Activated T-helper 17 cell treated with anti-CD3 and anti-CD28 coated beads, Interleukin-2, amount 50 U/mL, for 72 hours (primary cell): Measurements from ENCODE around the gene PHETA2. TPM values are rescaled to one million over a fixed set of nuclear protein-coding genes. Genes with fewer than 3 reads are reported as not detected.
"Not testable (repeated sequence)": the region's sequence is repeated elsewhere in the genome, so short reads cannot be mapped to it uniquely, and the experiment has no call there.

Source experiments
- ATAC-seq: fragments of 150-1000 bp; cut with Tn5 transposase; replicated peaks from 2 replicates; pipeline ENCODE4 v1.10.0; 2021; ENCODE audit warnings: mild to moderate bottlenecking, moderate library complexity
- H3K27ac Mint-ChIP-seq: one replicate; pipeline ENCODE4 v1.8.0; 2022; ENCODE audit warnings: mixed read lengths
- H3K27me3 Mint-ChIP-seq: one replicate; pipeline ENCODE4 v1.8.0; 2022; ENCODE audit warnings: mixed read lengths
- H3K36me3 Mint-ChIP-seq: one replicate; pipeline ENCODE4 v1.8.0; 2022; ENCODE audit warnings: low read depth, mild to moderate bottlenecking, mixed read lengths
- H3K4me1 Mint-ChIP-seq: one replicate; pipeline ENCODE4 v1.8.0; 2022; ENCODE audit warnings: mixed read lengths
- H3K4me3 Mint-ChIP-seq: one replicate; pipeline ENCODE4 v1.8.0; 2022; ENCODE audit warnings: mild to moderate bottlenecking, mixed read lengths
- H3K9me3 Mint-ChIP-seq: one replicate; pipeline ENCODE4 v1.8.0; 2022; ENCODE audit warnings: mixed read lengths
- total RNA-seq, 2 donors: library from RNA; stranded (reverse); gene quantifications; one replicate each; pipeline ENCODE4 v1.2.3, GENCODE V29; 2022

Gene PHETA2
- total RNA-seq, 2 donors from 2014 or later: 2.5 to 3.4 TPM

DNA sequence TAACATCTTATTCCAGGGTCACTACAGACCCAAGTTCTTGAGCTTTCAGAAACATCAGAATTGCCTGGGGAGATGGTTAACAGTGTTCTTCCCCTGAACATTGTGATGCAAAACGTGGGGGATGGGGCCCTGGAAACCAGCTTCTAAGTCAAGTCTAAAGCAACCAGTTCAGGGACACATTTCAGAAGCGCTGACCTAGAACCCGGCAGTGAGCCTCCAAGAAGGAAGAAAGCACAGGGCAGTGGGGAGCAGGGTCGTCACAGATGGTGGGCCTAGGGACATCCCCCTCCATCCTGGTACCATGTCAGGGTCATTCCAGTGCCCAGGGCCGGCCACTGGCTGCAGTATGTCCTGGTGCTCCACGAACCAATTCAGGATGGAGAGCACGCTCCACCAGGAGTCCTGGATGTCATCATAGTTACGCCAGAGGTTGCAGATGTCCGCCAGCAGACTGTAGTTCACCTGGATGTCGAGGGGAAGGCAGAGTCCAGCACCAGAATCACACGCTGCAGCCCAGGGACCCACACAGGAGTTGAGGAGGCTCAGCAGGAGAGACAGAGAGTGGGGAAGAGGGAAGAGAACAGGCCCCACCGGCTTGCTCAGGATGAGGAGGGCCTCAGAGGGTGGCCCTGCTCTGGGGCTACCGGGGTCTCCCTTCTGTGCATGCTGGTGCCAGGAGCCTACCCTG lies 8.5 kb upstream of the PHETA2 start:
- H3K27me3 Mint-ChIP-seq: no peaks in the 10 kb centered on the region
- H3K27ac Mint-ChIP-seq: peak overlapping the region; percentile 2
- no peaks in the 10 kb centered on the region for H3K9me3 Mint-ChIP-seq
- peaks cover 67% of the 10 kb centered on the region for H3K36me3 Mint-ChIP-seq
- H3K4me1 Mint-ChIP-seq: no peaks in the 10 kb centered on the region
- no peak for ATAC-seq
- no peak overlapping the region for H3K4me3 Mint-ChIP-seq

DNA sequence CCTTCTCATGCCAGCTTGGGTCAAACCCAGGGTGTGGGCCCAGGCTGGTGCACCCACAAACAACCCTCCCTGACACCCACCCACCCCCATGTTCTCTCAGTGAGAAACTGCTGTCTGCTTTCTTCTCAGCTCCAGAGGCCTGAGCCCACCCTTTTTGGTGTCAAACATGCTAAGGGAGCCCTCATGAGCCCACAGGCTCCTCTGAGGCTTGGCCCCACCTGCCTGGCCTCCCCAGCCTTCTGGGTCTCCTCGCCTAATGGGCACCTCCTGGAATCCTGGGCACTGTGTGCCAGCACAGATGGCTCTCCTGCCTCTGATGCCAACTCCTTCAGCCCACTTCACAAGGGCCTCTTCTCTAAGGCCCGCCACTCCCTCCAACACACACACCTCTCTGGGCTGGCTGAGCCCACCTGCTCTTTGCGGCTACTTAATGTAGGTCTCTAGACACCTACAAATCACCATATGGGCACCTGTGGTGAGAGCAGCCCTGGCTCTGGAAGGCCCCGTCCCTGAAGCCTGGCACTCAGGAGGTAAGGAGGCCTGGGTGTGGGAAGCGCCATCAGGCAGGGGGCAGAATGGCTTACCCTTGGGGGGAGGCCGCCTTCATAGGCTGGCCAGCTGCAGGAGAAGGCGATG lies 7.8 kb upstream of the PHETA2 start:
- H3K36me3 Mint-ChIP-seq: peaks cover 60% of the 10 kb centered on the region
- no peak overlapping the region for H3K4me3 Mint-ChIP-seq
- no peak for ATAC-seq
- no peaks in the 10 kb centered on the region for H3K27me3 Mint-ChIP-seq
- H3K9me3 Mint-ChIP-seq: no peaks in the 10 kb centered on the region
- H3K27ac Mint-ChIP-seq: no peak overlapping the region
- H3K4me1 Mint-ChIP-seq: no peaks in the 10 kb centered on the region

DNA sequence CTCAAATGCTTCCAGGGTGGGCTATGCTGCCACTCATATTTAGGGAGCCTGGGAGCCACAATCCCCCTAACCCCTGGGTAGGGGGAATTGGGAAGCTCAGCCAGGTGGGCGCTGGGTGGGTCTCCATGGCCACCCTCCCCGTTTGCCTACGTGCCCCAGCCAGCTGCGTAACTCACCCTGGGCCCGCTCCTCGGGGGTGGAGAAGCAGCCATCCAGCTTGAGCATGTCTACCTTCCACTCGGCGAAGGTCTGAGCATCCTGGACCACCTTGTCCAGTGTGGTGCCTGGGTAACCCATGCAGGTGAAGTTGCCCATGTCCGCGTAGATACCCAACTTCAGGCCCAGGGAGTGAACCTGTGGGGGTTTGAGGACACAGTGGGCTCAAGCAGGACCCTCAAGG lies 7.1 kb upstream of the PHETA2 start:
- H3K27ac Mint-ChIP-seq: no peak overlapping the region
- H3K36me3 Mint-ChIP-seq: peaks cover 53% of the 10 kb centered on the region
- no peak for ATAC-seq
- H3K4me1 Mint-ChIP-seq: no peaks in the 10 kb centered on the region
- no peak overlapping the region for H3K4me3 Mint-ChIP-seq
- no peaks in the 10 kb centered on the region for H3K9me3 Mint-ChIP-seq
- H3K27me3 Mint-ChIP-seq: no peaks in the 10 kb centered on the region

DNA sequence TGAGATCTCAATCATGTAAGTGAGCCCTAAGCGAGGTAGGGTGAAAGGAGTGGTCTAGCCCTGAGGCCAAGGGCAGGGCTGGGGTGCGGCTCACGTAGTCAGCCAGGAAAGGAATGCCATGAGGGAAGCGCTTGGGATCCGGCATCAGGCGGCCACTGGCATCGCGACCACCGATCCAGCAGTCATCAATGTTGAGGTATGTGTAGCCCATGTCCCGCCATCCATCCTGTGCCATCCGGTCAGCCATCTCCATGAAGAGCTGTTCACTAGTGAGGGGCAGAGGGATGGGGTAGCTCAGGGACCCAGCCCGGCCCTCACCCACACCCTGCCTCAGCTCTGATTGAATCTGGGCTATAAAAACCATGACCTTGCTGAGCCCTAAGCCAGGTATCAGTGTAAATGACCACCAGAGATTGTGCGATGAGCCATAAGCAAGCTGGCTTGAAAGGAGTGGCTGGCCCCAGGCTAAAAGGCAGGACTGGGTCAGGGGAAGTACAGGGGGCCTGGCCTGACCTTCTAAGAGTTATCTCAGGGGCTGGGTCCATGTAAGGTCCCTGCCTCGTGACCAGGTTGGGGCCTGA lies 6.3 kb upstream of the PHETA2 start:
- Mint-ChIP-seq H3K4me1 (peaks cover 3% of the 10 kb centered on the region), H3K36me3 (peaks cover 46% of the 10 kb centered on the region)

DNA sequence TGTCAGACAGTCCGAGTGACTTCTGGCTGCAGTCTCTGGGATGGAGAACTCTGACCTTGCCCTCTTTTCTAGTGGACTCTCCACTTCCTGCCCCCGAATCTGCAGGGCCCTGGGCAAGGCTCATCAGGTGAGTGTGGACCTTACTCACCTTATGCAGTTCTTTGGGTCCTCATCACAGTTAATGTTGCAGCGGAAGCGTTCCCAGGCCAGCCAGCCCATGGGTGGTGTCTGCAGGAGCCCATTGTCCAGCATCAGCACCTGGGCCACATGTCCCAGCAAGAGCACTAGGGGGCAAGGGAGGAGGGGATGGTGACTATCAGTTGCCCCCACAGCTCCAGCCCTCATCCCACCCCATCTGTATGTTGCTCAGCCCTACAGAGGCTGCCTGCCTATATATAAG lies 5.8 kb upstream of the PHETA2 start:
- Mint-ChIP-seq H3K27ac (no peak overlapping the region), H3K9me3 (no peaks in the 10 kb centered on the region), H3K4me1 (peaks cover 9% of the 10 kb centered on the region), H3K4me3 (no peak overlapping the region), H3K36me3 (peaks cover 40% of the 10 kb centered on the region), H3K27me3 (no peaks in the 10 kb centered on the region)
- no peak for ATAC-seq

More for the DNA sequence above, 6.3 kb upstream of the PHETA2 start:
- Mint-ChIP-seq H3K4me3 (no peak overlapping the region), H3K27me3 (no peaks in the 10 kb centered on the region), H3K27ac (no peak overlapping the region), H3K9me3 (no peaks in the 10 kb centered on the region)
- ATAC-seq: no peak

DNA sequence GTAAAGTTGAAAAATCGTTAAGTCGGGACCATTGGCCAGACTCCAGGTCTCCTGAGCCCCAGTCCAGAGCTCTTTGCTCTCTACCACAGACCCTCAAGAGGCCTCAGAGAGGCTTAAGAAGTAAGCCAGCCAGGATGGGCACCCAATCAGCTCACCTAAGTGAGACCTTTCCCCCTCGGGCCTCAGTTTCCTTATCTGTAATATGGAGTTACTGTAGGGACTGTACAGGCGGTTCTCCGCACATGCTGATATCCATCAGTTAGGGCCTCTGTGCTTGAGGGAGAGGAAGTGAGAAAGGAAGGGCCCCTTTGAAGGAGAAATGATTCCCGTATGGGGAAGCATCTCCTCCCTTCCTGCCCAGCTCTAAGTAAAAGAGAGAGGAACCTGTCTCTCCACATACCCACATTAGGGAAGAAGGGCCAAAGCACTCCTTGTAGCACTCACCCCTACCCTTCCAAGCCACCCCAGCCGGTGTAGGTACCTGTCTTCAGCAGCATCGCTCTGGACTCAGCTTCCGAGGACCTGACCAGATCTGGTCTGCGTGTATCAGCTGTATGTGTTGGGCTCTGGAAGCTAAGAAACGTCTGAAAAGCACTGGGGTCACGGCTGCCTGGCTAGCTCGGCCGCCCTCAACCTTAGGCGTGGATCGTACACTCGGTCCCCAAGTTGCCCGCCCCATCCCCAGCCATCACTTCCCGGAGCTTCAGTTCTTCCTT lies 4.1 kb upstream of the PHETA2 start:
- H3K4me1 Mint-ChIP-seq: peaks cover 12% of the 10 kb centered on the region
- peak; percentile 17 for ATAC-seq
- no peaks in the 10 kb centered on the region for H3K9me3 Mint-ChIP-seq
- peak overlapping the region; percentile 94 for H3K4me3 Mint-ChIP-seq
- H3K36me3 Mint-ChIP-seq: peaks cover 32% of the 10 kb centered on the region
- peak overlapping the region; percentile 91 for H3K27ac Mint-ChIP-seq
- H3K27me3 Mint-ChIP-seq: no peaks in the 10 kb centered on the region

DNA sequence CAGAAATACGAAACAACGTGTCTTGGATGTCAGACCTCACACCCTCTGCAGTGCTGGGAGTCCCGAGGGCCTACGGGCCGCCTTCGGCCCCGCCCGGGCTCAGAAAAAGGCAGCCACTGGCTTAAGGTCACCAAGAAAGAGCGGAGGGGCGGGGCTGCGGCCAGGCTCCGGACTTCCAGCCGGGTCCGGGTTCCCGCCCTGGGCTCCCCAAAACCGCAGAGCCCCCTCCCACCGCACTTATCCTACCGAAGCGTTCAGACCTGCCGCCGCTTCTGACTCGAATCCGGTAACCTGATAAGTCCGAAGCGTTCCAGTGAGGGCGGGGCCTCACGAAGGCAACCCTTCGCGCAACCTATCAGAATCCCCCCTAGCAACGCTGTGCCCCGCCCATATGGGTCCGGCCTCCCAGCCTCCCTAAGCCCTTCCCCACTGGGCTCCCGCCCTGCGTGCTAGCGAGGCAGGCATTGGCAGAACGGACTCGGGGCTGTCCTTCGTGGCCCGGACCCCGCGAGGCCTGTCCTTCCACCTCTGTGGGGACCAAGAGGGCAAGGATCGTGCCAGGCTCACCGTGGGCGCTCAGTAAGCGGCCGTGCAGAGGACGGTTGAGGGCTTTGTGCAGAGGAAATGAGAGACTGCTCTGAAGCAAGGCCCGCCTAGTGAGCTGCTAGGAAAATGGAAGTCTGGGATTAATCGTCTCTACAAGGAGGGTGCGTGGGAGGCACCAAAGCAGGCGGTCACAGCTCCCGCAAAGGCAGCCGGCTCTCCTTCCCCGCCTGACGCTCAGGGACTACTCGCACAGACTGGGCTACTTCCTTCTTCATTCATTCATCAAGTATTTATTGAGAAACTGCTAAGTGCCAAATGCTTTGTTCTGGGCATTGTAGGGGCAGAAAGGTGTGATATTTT lies 3.3 kb upstream of the PHETA2 start, which contains the start of gene NAGA:
NAGA (minus strand) TSS at position 296 of the 906 bp plus-strand sequence. CDS start 515 bp downstream, outside the sequence.
- no peaks in the 10 kb centered on the region for H3K27me3 Mint-ChIP-seq
- peaks cover 27% of the 10 kb centered on the region for H3K36me3 Mint-ChIP-seq
- peaks cover 15% of the 10 kb centered on the region for H3K4me1 Mint-ChIP-seq
- H3K4me3 Mint-ChIP-seq: peak within 1 kb of the TSS; percentile 94
- peak; percentile 97 for ATAC-seq
- H3K9me3 Mint-ChIP-seq: no peaks in the 10 kb centered on the region
- peak within 1 kb of the TSS; percentile 91 for H3K27ac Mint-ChIP-seq

DNA sequence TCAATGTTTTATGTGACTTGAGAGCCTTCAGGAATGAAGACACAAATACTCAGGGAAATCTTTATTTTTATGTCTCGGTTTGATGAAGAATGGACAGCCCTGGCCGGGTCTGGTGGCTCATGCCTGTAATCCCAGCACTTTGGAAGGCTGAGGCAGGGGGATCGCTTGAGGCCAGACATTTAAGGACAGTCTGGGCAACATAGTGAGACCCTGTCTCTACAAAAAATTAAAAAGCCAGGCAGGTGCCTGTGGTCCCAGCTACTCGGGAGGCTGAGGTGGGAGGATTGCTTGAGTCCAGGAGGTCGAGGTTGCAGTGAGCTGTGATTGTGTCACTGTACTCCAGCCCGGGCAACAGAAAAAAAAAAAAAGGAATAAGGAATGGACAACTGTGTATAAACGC lies 2.5 kb upstream of the PHETA2 start:
- H3K27me3 Mint-ChIP-seq, H3K9me3 Mint-ChIP-seq, ATAC-seq: not testable (repeated sequence)
- peaks cover 22% of the 10 kb centered on the region for H3K36me3 Mint-ChIP-seq
- H3K27ac Mint-ChIP-seq: peak overlapping the region; percentile 91
- peaks cover 15% of the 10 kb centered on the region for H3K4me1 Mint-ChIP-seq
- H3K4me3 Mint-ChIP-seq: peak overlapping the region; percentile 94

DNA sequence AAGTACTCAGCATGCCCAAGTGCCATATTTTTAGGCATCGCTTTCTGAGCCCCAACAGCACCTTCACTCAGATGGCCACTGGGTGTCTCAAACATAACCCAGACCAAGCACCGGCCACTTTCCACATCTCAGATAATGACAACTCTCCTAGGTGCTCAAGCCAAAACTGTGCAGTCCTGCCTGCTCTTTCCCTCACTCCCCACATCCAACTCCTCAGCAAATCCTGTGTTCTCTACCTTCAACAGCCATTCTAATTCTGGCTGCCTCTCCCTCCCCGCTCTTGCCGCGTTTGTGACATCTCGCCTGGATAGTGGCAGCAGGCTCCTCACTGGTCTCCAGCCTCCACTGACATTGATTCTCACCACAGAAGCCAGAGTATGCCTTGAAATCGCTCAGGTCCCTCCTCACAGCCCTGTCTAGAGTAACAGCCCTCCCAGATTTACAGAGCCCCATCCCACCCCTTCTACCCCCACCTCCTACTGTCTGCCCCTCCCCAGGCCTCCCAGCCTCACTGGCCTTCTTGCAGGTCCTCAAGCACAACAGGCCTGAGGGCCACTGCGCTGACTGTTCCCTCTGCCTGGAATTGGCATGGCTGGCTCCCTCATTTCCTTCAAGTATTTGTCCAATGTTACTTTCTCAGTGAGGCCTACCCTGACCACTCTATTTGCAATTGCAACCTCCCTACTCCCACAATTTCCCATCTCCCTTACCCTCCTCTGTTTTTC lies 1.3 kb upstream of the PHETA2 start:
- peaks cover 15% of the 10 kb centered on the region for H3K4me1 Mint-ChIP-seq
- H3K27ac Mint-ChIP-seq: peak overlapping the region; percentile 79
- peak overlapping the region; percentile 74 for H3K4me3 Mint-ChIP-seq
- no peaks in the 10 kb centered on the region for H3K27me3 Mint-ChIP-seq
- H3K9me3 Mint-ChIP-seq: no peaks in the 10 kb centered on the region
- peaks cover 10% of the 10 kb centered on the region for H3K36me3 Mint-ChIP-seq
- no peak for ATAC-seq

DNA sequence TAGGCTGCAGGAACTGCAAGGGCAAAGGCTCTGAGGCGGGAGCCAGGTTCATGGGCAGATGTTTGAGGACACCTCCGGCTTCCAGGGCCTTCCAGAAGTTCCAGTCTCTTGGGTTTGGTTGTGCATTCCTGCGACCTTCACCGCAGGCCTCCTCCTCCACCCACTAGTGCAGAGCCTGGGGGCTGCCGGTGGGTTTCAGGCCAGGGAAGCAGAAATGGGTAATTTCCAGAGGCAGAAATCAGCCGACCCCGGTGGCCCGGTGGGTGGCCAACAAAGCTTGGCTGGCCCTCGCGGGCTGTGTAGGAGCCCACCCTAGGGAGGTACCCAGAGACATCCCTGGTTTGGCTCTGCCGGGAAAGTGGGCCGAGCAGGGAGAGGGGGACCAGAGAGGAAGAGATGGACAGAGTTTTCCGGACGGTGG lies 417 bp upstream of the PHETA2 start:
- Mint-ChIP-seq H3K4me1 (peaks cover 15% of the 10 kb centered on the region), H3K4me3 (peak overlapping the region; percentile 74), H3K36me3 (peaks cover 5% of the 10 kb centered on the region), H3K27me3 (no peaks in the 10 kb centered on the region), H3K27ac (peak overlapping the region; percentile 79), H3K9me3 (no peaks in the 10 kb centered on the region)
- no peak for ATAC-seq

DNA sequence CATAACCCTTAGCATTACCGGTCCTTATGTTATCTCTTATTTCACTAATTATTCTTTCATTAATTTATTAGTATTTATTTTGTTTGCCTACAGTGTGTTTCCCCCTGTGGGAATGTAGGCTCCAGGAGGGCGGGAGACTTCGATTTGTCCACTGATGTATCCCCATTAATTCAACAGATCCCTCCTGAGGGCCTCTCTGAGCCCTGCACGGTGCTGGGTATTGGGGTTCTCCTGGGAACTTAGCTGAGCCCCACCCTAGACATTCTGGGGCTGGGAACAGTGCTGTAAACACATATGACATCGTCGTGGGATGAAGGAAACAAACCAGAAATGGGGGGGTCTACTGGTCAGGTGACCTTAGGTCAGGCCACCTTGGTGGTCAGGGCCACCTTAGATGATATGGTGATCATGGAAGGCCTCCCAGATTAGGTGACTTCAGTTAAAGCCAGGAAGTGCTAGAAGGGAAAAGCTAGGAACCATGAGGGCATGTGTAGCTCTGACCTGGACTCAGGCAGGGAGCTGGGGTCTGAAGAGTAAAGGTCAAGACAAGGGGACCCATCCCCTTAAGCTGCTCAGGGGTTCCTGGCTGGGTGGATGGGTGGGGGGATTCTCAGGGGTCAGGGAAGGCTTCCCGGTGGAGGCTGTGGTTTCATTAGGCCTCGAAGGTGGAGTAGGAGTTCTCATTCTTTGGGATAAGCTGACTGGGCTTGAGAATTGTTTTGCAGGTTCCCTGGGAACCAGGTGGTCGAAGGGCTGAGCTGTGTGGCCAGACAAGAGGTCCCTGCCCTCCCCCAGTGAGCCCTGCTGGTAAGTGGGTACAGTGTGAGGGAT lies 1.0 kb downstream of the PHETA2 start:
- peak overlapping the region; percentile 78 for H3K27ac Mint-ChIP-seq
- ATAC-seq: no peak
- peaks cover 16% of the 10 kb centered on the region for H3K36me3 Mint-ChIP-seq
- H3K9me3 Mint-ChIP-seq: no peaks in the 10 kb centered on the region
- H3K4me3 Mint-ChIP-seq: peak overlapping the region; percentile 74
- peaks cover 15% of the 10 kb centered on the region for H3K4me1 Mint-ChIP-seq
- H3K27me3 Mint-ChIP-seq: no peaks in the 10 kb centered on the region

DNA sequence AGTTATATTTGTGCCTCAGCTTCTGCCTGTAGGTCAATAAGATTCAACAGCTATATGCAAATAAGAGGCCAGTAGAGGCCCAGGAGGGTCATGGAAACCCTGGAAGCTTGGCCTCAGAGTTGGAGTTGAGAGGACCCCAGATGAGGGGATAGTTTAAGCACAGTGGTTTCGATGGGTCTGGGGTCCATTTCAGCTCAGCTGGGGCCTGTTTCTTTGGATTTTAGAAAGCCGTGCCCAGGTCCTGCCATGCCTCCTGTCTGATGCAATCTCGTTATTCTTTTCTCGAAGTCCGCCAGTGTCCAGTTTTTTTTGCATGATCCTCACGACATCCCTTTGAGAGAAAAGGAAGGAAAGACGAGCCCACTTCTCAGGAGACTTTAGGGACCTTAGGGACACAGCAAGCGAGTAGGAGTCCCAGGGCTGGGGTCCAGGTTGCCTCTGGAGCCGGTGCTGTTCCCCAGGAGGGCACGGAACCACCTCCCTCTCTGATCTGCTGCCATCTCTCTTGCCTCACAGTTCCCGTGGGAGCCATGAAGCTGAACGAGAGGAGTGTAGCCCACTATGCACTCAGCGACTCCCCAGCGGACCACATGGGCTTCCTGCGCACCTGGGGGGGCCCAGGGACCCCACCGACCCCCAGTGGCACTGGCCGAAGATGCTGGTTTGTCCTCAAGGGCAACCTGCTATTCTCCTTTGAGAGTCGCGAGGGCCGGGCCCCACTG lies 2.9 kb downstream of the PHETA2 start:
- no peak for ATAC-seq
- Mint-ChIP-seq H3K9me3 (no peaks in the 10 kb centered on the region), H3K4me1 (peaks cover 18% of the 10 kb centered on the region), H3K27me3 (no peaks in the 10 kb centered on the region), H3K36me3 (peaks cover 22% of the 10 kb centered on the region), H3K4me3 (no peak overlapping the region), H3K27ac (no peak overlapping the region)
